CD4-positive, alpha-beta memory T cell (primary cell): Measurements from ENCODE around the gene KLHL22. TPM values are rescaled to one million over a fixed set of nuclear protein-coding genes. Genes with fewer than 3 reads are reported as not detected.
"Not testable (repeated sequence)": the region's sequence is repeated elsewhere in the genome, so short reads cannot be mapped to it uniquely, and the experiment has no call there.

Experiments used
- CTCF ChIA-PET: fragments of 350-600 bp; sonication (Branson Sonifier 250); formaldehyde crosslinking; loops from one replicate; lab custom pipeline; 2021; ENCODE audit warnings: inconsistent platforms; ENCODE audit not compliant: partially characterized antibody; lab: Charles Lee
- POLR2A ChIA-PET: fragments of 350-600 bp; sonication (Branson Sonifier 250); formaldehyde crosslinking; loops from one replicate; lab custom pipeline; 2021; ENCODE audit not compliant: partially characterized antibody; lab: Charles Lee
- DNase-seq, 5 donors: peaks; one replicate each; pipeline versions ENCODE4 v3.0.0 to v3.0.0-alpha.2; 2020 to 2022; ENCODE audit warnings: mixed read lengths in 1 of 5
- H3K27ac ChIP-seq: one replicate; pipeline ENCODE4 v1.7.0; 2013; ENCODE audit warnings: low read depth, low read length
- H3K27me3 ChIP-seq: 2 replicates; pipeline ENCODE4 v1.7.0; 2013; ENCODE audit warnings: mild to moderate bottlenecking, low read length, moderate library complexity; ENCODE audit not compliant: insufficient read depth
- H3K36me3 ChIP-seq: 2 replicates; pipeline ENCODE4 v1.7.0; 2013; ENCODE audit warnings: mild to moderate bottlenecking, low read length, moderate library complexity; ENCODE audit not compliant: insufficient read depth
- H3K4me1 ChIP-seq: 2 replicates; pipeline ENCODE4 v1.7.0; 2013; ENCODE audit warnings: mild to moderate bottlenecking, low read length, moderate library complexity; ENCODE audit not compliant: insufficient read depth
- H3K4me3 ChIP-seq, 2 donors: one replicate each; pipeline ENCODE4 v1.7.0; 2013; ENCODE audit warnings: low read length in 2 of 2, mild to moderate bottlenecking in 1 of 2
- H3K9me3 ChIP-seq, 2 donors: one replicate each; pipeline ENCODE4 v1.7.0; 2013; ENCODE audit warnings: low read length in 2 of 2, control low read depth in 1 of 2; ENCODE audit not compliant: control insufficient read depth in 1 of 2
- H3K27ac Mint-ChIP-seq, 7 donors: one replicate each; pipeline ENCODE4 v1.8.0; 2020 to 2021; ENCODE audit warnings: mixed read lengths in 7 of 7, mild to moderate bottlenecking in 6 of 7, inconsistent platforms in 3 of 7, moderate library complexity in 3 of 7
- H3K27me3 Mint-ChIP-seq, 2 donors: one replicate each; pipeline ENCODE4 v1.8.0; 2020 to 2021; ENCODE audit warnings: mixed read lengths in 2 of 2
- H3K36me3 Mint-ChIP-seq, 2 donors: one replicate each; pipeline ENCODE4 v1.8.0; 2020 to 2021; ENCODE audit warnings: mixed read lengths in 2 of 2, inconsistent platforms in 1 of 2, mild to moderate bottlenecking in 1 of 2
- H3K4me1 Mint-ChIP-seq, 4 donors: one replicate each; pipeline ENCODE4 v1.8.0; 2020 to 2021; ENCODE audit warnings: mixed read lengths in 4 of 4, mild to moderate bottlenecking in 1 of 4
- H3K4me3 Mint-ChIP-seq, 8 donors: one replicate each; pipeline ENCODE4 v1.8.0; 2020 to 2021; ENCODE audit warnings: mixed read lengths in 8 of 8, mild to moderate bottlenecking in 7 of 8, moderate library complexity in 6 of 8, inconsistent platforms in 3 of 8
- H3K9me3 Mint-ChIP-seq, 8 donors: one replicate each; pipeline ENCODE4 v1.8.0; 2020 to 2021; ENCODE audit warnings: mixed read lengths in 8 of 8, mild to moderate bottlenecking in 5 of 8, inconsistent platforms in 3 of 8, moderate library complexity in 1 of 8
- intact Hi-C: fragments of 100-400 bp; cut with micrococcal nuclease; formaldehyde crosslinking; loops from one replicate; pipeline ENCODE4 v1.15.1; 2023
- polyA plus RNA-seq, 2 donors: library from polyadenylated mRNA; unstranded; fragments of 300-500 nt; fragmentation: Illumina TruSeq; gene quantifications; one replicate each; pipeline ENCODE4 v1.2.3, GENCODE V29; 2021
- total RNA-seq, 2 experiments: library from RNA; stranded (reverse); gene quantifications; one replicate each; pipeline ENCODE4 v1.2.3, GENCODE V29; 2021

The KLHL22 gene
- total and polyA plus RNA-seq, 4 experiments from 2014 or later: 19.4 to 63.1 (median 42.0) TPM

GRCh38 chr22:20451920-20452319, 43.7 kb downstream of the KLHL22 start:
- no peaks in the 10 kb centered on the region for H3K9me3 Mint-ChIP-seq
- H3K27me3 Mint-ChIP-seq: no peaks in the 10 kb centered on the region
- Histone ChIP-seq H3K4me1 (peaks cover 9% of the 10 kb centered on the region), H3K9me3 (no peaks in the 10 kb centered on the region), H3K36me3 (no peaks in the 10 kb centered on the region), H3K4me3 (no peak overlapping the region), H3K27ac (no peak overlapping the region), H3K27me3 (no peaks in the 10 kb centered on the region)
- peak overlapping the region in 1 of 7 donors; percentile 16 for H3K27ac Mint-ChIP-seq
- no peak for DNase-seq
- no peak overlapping the region for H3K4me3 Mint-ChIP-seq
- H3K36me3 Mint-ChIP-seq: peaks cover 30 to 42% of the 10 kb centered on the region in 2 donors
- ChIA-PET POLR2A (no interaction called here), CTCF (interaction anchor here (1.4 kb wide), 1 partner anchor 34 kb away, joined by 3 read pairs; no protein-coding TSS in a partner anchor)
- intact Hi-C loops: no loop called here
- H3K4me1 Mint-ChIP-seq: peaks cover 9 to 21% (median 12%) of the 10 kb centered on the region in 4 donors

GRCh38 chr22:20451129-20451778, 44.3 kb downstream of the KLHL22 start:
- DNase-seq, H3K27ac ChIP-seq, H3K27ac Mint-ChIP-seq, H3K4me3 ChIP-seq, POLR2A ChIA-PET, H3K27me3 ChIP-seq, intact Hi-C loops, H3K36me3 ChIP-seq, H3K9me3 Mint-ChIP-seq, H3K27me3 Mint-ChIP-seq, H3K4me1 ChIP-seq, H3K4me3 Mint-ChIP-seq, H3K9me3 ChIP-seq: not testable (repeated sequence)
- Mint-ChIP-seq H3K4me1 (peaks cover 6 to 14% (median 6%) of the 10 kb centered on the region in 4 donors), H3K36me3 (peaks cover 32 to 40% of the 10 kb centered on the region in 2 donors)
- CTCF ChIA-PET: interaction anchor here (1.0 to 1.4 kb wide), 2 partner anchors 33 kb away, joined by 3 read pairs; no protein-coding TSS in a partner anchor

GRCh38 chr22:20450551-20450906, 45.1 kb downstream of the KLHL22 start:
- no peak for DNase-seq
- POLR2A ChIA-PET: interaction anchor here (1.4 kb wide), 1 partner anchor 10 kb away, joined by 5 read pairs; no protein-coding TSS in a partner anchor
- intact Hi-C loops: no loop called here
- no peaks in the 10 kb centered on the region for H3K27me3 ChIP-seq
- Mint-ChIP-seq H3K27me3 (no peaks in the 10 kb centered on the region), H3K4me1 (peaks cover 0 to 7% (median 0%) of the 10 kb centered on the region in 4 donors), H3K9me3 (no peaks in the 10 kb centered on the region), H3K27ac (peak overlapping the region in 1 of 7 donors; percentile 29), H3K4me3 (no peak overlapping the region), H3K36me3 (peaks cover 26 to 36% of the 10 kb centered on the region in 2 donors)
- no peak overlapping the region for H3K27ac ChIP-seq
- CTCF ChIA-PET: interaction anchor here (1.0 kb wide), 1 partner anchor 32 kb away, joined by 3 read pairs; no protein-coding TSS in a partner anchor
- no peak overlapping the region for H3K4me3 ChIP-seq
- no peaks in the 10 kb centered on the region for H3K4me1 ChIP-seq
- no peaks in the 10 kb centered on the region for H3K9me3 ChIP-seq
- peaks cover 11% of the 10 kb centered on the region for H3K36me3 ChIP-seq

GRCh38 chr22:20449819-20450550, 45.6 kb downstream of the KLHL22 start:
- Histone ChIP-seq H3K4me1 (no peaks in the 10 kb centered on the region), H3K27ac (no peak overlapping the region), H3K9me3 (no peaks in the 10 kb centered on the region), H3K4me3 (no peak overlapping the region), H3K36me3 (peaks cover 14% of the 10 kb centered on the region), H3K27me3 (no peaks in the 10 kb centered on the region)
- Mint-ChIP-seq H3K27me3 (no peaks in the 10 kb centered on the region), H3K27ac (peak overlapping the region in 1 of 7 donors; percentile 29), H3K9me3 (no peaks in the 10 kb centered on the region), H3K36me3 (peaks cover 22 to 31% of the 10 kb centered on the region in 2 donors), H3K4me3 (no peak overlapping the region), H3K4me1 (peaks cover 0 to 4% (median 0%) of the 10 kb centered on the region in 4 donors)
- POLR2A ChIA-PET: interaction anchor here (1.4 kb wide), 1 partner anchor 9 kb away, joined by 5 read pairs; no protein-coding TSS in a partner anchor
- no peak for DNase-seq
- intact Hi-C loops: no loop called here
- CTCF ChIA-PET: interaction anchor here (1.0 kb wide), 1 partner anchor 32 kb away, joined by 3 read pairs; no protein-coding TSS in a partner anchor

GRCh38 chr22:20448630-20449029, 47.0 kb downstream of the KLHL22 start:
- CTCF ChIA-PET: interaction anchor here (1.2 to 2.3 kb wide), 2 partner anchors 8 to 30 kb away, joined by 4 to 9 read pairs; no protein-coding TSS in a partner anchor
- peak overlapping the region in 1 of 7 donors; percentile 70 for H3K27ac Mint-ChIP-seq
- no peak for DNase-seq
- Histone ChIP-seq H3K36me3 (peaks cover 17% of the 10 kb centered on the region), H3K27me3 (no peaks in the 10 kb centered on the region), H3K27ac (no peak overlapping the region), H3K4me3 (no peak overlapping the region), H3K9me3 (no peaks in the 10 kb centered on the region), H3K4me1 (no peaks in the 10 kb centered on the region)
- H3K27me3 Mint-ChIP-seq: no peaks in the 10 kb centered on the region
- POLR2A ChIA-PET: no interaction called here
- H3K9me3 Mint-ChIP-seq: no peaks in the 10 kb centered on the region
- intact Hi-C loops: no loop called here
- H3K36me3 Mint-ChIP-seq: peaks cover 31 to 40% of the 10 kb centered on the region in 2 donors
- no peak overlapping the region for H3K4me3 Mint-ChIP-seq
- peaks cover 0 to 3% (median under 1%) of the 10 kb centered on the region in 4 donors for H3K4me1 Mint-ChIP-seq

GRCh38 chr22:20446383-20446970, 49.1 kb downstream of the KLHL22 start:
- CTCF ChIA-PET: no interaction called here
- intact Hi-C loops: no loop called here
- peaks cover 33 to 41% of the 10 kb centered on the region in 2 donors for H3K36me3 Mint-ChIP-seq

More at GRCh38 chr22:20446383-20446970, 49.1 kb downstream of the KLHL22 start:
- Mint-ChIP-seq H3K27me3 (no peaks in the 10 kb centered on the region), H3K9me3 (no peaks in the 10 kb centered on the region), H3K4me3 (no peak overlapping the region), H3K4me1 (peaks cover 0 to 3% (median under 1%) of the 10 kb centered on the region in 4 donors), H3K27ac (no peak overlapping the region)
- Histone ChIP-seq H3K4me1 (no peaks in the 10 kb centered on the region), H3K36me3 (peaks cover 17% of the 10 kb centered on the region), H3K9me3 (no peaks in the 10 kb centered on the region), H3K27me3 (no peaks in the 10 kb centered on the region), H3K27ac (no peak overlapping the region), H3K4me3 (no peak overlapping the region)
- POLR2A ChIA-PET: no interaction called here
- no peak for DNase-seq
